ENCODE results near the gene CPTP. TPM values are rescaled to one million over a fixed set of nuclear protein-coding genes. Genes with fewer than 3 reads are reported as not detected.

Gene CPTP
- total and polyA plus RNA-seq, 11 donors: 50.7 to 226 (median 72.4) TPM

DNA sequence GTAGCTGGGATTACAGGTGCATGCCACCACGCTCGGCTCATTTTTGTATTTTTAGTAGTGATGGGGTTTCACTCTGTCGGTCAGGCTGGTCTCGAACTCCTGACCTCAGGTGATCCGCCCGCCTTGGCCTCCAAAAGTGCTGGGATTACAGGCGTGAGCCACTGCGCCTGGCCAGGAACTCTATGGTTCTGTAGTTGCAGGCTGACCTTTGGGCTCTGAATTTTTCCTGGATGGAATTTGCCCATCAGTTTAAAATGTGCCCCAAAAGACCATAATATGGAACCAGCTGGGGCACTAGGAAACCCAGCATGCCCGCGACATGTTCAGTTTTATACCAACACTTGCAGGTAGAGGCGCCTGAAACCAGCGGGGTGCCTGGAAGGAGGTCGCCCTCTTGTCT, 46.0 kb upstream of the CPTP start:
- ATAC-seq (no peak), DNase-seq (no peak)
- intact Hi-C loops (cut with DNase I): no loop called here
- WGBS, 4 donors: 90 to 96% (median 95%) methylated on average over 13 of the region's 13 CpGs
- Histone ChIP-seq H3K27ac (no peak overlapping the region), H3K4me3 (no peak overlapping the region), H3K4me1 (peaks cover 0 to 22% (median 8%) of the 10 kb centered on the region in 12 donors), H3K27me3 (no peaks in the 10 kb centered on the region), H3K9me3 (no peaks in the 10 kb centered on the region), H3K36me3 (no peaks in the 10 kb centered on the region)
- TF ChIP-seq, protein P1, sequence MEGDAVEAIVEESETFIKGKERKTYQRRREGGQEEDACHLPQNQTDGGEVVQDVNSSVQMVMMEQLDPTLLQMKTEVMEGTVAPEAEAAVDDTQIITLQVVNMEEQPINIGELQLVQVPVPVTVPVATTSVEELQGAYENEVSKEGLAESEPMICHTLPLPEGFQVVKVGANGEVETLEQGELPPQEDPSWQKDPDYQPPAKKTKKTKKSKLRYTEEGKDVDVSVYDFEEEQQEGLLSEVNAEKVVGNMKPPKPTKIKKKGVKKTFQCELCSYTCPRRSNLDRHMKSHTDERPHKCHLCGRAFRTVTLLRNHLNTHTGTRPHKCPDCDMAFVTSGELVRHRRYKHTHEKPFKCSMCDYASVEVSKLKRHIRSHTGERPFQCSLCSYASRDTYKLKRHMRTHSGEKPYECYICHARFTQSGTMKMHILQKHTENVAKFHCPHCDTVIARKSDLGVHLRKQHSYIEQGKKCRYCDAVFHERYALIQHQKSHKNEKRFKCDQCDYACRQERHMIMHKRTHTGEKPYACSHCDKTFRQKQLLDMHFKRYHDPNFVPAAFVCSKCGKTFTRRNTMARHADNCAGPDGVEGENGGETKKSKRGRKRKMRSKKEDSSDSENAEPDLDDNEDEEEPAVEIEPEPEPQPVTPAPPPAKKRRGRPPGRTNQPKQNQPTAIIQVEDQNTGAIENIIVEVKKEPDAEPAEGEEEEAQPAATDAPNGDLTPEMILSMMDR (IDR thresholded peaks at IDR 0.05): no peak
- no peak for TF ChIP-seq POLR2A (IDR thresholded peaks at IDR 0.05)

DNA sequence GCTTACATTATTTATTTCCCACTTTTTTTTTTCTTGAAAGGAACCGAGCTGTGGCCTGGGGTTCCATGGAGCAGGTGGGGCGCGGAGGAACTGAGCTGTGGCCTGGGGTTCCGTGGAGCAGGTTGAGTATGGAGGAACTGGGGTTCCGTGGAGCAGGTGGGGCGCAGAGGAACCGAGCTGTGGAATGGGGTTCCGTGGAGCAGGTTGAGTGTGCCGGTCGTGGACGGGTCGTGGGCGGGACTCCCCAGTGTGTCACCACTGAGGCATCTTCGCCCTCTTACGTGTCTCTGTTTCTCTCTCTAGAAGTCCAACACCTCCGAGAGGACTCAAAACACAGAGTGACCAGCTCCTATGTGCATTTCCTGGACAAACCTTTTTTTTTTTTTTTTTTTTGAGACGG, 45.6 kb upstream of the CPTP start:
- 89 to 95% (median 93%) methylated on average over 16 to 17 of the region's 17 CpGs for whole genome bisulfite sequencing, 4 donors
- H3K36me3 ChIP-seq: no peaks in the 10 kb centered on the region
- TF ChIP-seq, protein P1 (IDR thresholded peaks at IDR 0.05): no peak
- TF ChIP-seq POLR2A (IDR thresholded peaks at IDR 0.05): no peak
- H3K4me3 ChIP-seq: no peak overlapping the region
- peaks cover 0 to 22% (median 8%) of the 10 kb centered on the region in 12 donors for H3K4me1 ChIP-seq
- ATAC-seq: no peak
- no peaks in the 10 kb centered on the region for H3K27me3 ChIP-seq
- H3K9me3 ChIP-seq: no peaks in the 10 kb centered on the region
- H3K27ac ChIP-seq: no peak overlapping the region
- no peak for DNase-seq
- intact Hi-C loops (cut with DNase I): no loop called here

DNA sequence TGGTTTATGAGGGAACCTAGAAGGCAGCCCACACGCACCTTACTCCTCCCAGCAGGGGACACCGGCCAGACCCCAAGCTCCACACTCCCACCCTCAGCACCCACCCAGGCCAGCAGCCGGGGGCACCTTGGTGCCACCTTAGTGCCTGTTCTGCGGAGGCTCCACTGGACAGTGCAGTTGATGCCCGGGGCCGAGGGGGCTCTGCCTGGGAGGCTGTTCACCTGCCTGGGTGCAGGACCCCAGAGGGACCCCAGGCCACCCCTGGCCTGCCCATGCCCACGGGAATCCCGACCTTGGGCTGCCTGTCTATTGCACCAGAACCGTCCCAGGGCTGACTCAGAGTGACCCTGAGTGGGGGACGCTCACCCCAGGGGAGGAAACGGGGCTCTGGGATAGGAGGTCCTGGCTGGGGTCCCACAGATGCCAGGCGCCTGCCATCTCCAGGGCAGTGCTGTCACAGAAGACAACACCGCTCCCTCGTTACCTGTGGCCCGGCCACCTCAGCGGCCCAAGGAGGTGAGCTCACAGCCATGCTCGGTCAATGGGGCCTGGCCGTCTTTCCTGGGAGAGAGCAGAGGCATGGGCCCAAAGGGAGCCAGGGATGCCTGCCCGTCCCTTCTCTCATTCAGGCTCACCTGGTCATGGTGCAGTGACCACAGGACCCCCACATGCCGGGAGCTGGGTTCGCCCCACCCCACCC, 43.7 kb upstream of the CPTP start:
- no peaks in the 10 kb centered on the region for H3K36me3 ChIP-seq
- H3K27me3 ChIP-seq: peaks cover 0 to 13% (median 3%) of the 10 kb centered on the region in 9 donors
- no peak overlapping the region for H3K4me3 ChIP-seq
- peaks cover 0 to 12% (median 0%) of the 10 kb centered on the region in 12 donors for H3K4me1 ChIP-seq
- no peaks in the 10 kb centered on the region for H3K9me3 ChIP-seq
- ATAC-seq: peak in 1 of 4 donors; percentile 3
- intact Hi-C loops (cut with DNase I): no loop called here
- H3K27ac ChIP-seq: peak overlapping the region in 1 of 12 donors; percentile 24
- peak in 1 of 5 donors; percentile 68 for DNase-seq
- TF ChIP-seq POLR2A (IDR thresholded peaks at IDR 0.05): no peak
- TF ChIP-seq, protein P1 (IDR thresholded peaks at IDR 0.05): no peak
- 84 to 91% (median 90%) methylated on average over 18 to 21 of the region's 21 CpGs for WGBS, 4 donors

DNA sequence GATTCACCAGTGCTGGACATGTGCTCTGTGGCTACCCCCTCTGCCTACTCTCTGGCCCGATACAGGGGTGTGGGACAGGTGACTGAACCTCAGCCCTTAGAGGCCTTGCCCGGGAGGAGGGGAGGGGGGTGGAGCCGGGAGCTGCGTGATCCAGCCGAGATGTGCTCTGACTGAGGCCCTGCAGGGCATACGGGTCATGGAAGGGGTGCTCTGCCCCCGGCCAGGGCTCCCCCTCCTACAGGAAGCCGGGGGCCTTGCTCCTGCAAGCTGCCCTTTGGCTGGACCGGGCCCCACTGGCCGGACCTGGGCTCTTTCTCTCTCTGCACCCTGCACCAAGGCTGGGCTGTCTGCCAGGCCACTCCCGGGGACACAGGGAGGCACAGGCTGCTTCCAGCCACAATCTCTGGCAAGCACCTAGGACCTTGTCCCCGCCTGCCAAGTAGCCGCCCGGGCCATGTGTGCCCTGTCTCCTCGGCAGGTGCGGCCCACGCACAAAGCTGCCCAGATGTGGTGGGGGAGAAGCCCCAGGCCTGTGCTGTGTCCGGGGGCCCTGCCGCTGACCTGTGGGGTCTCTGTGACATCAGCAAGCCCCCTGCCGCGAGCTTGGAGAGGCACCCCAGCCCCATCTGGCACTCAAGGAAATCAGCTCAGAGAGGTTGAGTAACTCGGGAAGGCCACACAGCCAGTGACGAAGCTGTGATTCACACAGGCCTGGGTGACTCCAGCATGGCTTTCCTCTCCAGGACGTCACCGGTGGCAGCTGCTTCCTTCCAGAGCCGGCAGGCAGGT, 42.9 kb upstream of the CPTP start:
- H3K27me3 ChIP-seq: peaks cover 0 to 20% (median 5%) of the 10 kb centered on the region in 9 donors
- DNase-seq: peak; percentile 80 to 92 (median 87)
- 28 to 41% (median 37%) methylated on average over 10 to 26 of the region's 26 CpGs for WGBS, 4 donors
- intact Hi-C loops (cut with DNase I): no loop called here
- H3K27ac ChIP-seq: peak overlapping the region in 3 of 12 donors; percentile 24 to 55 (median 37)
- TF ChIP-seq POLR2A (IDR thresholded peaks at IDR 0.05): no peak
- TF ChIP-seq, protein P1 (IDR thresholded peaks at IDR 0.05): no peak
- H3K4me3 ChIP-seq: no peak overlapping the region
- H3K4me1 ChIP-seq: peaks cover 0 to 12% (median 0%) of the 10 kb centered on the region in 12 donors
- ATAC-seq: peak; percentile 81 to 94 (median 90)
- no peaks in the 10 kb centered on the region for H3K9me3 ChIP-seq
- H3K36me3 ChIP-seq: no peaks in the 10 kb centered on the region

Measured in heart left ventricle (tissue), 16 donors.